ENCODE measurements around the gene CDK8. TPM values are rescaled to one million over a fixed set of nuclear protein-coding genes. Genes with fewer than 3 reads are reported as not detected.

The CDK8 gene
- total and polyA plus RNA-seq, 10 of the 15 experiments (the other 5 are each of a cell fraction or from before 2014, with no cell fraction given), result 8.6 to 23.5 (median 12.5) TPM

DNA sequence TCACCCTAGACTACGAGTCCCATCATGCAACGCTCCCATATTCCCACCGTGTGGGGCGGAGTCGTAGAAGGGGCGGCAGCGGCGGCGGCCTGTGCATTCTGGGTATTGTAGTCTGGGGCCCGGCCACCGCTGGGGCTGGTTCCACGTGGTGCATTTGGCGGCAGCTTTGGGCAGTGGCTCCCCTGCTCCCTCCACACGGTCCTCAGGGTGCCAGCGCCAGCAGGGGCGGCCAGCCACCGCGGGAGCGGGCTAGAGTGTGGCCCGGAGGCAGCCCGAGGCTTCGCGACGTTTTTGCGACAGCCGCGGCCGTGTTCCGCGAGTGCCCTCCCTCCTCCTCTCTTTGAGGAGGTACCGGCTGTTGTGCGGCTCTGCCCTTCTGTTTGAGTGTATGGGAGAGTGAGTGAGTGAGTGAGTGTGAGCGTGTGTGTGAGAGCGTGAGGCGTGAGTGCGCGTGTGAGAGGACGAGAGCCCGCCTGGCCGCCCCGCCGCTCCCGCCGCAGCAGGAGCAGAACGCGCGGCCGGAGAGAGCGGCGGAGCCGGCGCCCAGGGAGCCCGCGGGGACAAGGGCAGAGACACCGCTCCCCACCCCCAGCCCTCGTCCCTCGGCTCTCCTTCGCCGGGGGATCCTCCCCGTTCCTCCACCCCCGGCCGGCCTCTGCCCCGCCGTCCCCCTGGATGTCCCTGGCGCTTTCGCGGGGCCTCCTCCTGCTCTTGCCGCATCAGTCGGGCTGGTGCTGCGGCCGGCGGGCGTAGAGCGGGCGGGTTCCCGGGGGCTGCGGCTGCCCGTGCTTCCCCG lies at the start of gene CDK8 (continued):
- TF ChIP-seq MTA2 (IDR thresholded peaks at IDR 0.05; ENCODE audit: low read depth) (no peak), SUPT20H (IDR thresholded peaks at IDR 0.05; ENCODE audit: borderline replicate concordance, control insufficient read depth, low read depth, low read length) (no peak), ZNF622 (IDR thresholded peaks at IDR 0.05) (no peak), SP1 (IDR thresholded peaks at IDR 0.05; ENCODE audit: low read depth, low read length) (peak; percentile 80), FOXK2 (IDR thresholded peaks at IDR 0.05) (no peak), CBX5 (IDR thresholded peaks at IDR 0.05; ENCODE audit: low read depth) (no peak), TARDBP (IDR thresholded peaks at IDR 0.05; ENCODE audit: borderline replicate concordance) (peak; percentile 94), CBFB (IDR thresholded peaks at IDR 0.05; ENCODE audit: low read depth) (0 out of 2 replicates have a peak, but pooled peaks have one; percentile 12)
- TF ChIP-seq, protein P1, sequence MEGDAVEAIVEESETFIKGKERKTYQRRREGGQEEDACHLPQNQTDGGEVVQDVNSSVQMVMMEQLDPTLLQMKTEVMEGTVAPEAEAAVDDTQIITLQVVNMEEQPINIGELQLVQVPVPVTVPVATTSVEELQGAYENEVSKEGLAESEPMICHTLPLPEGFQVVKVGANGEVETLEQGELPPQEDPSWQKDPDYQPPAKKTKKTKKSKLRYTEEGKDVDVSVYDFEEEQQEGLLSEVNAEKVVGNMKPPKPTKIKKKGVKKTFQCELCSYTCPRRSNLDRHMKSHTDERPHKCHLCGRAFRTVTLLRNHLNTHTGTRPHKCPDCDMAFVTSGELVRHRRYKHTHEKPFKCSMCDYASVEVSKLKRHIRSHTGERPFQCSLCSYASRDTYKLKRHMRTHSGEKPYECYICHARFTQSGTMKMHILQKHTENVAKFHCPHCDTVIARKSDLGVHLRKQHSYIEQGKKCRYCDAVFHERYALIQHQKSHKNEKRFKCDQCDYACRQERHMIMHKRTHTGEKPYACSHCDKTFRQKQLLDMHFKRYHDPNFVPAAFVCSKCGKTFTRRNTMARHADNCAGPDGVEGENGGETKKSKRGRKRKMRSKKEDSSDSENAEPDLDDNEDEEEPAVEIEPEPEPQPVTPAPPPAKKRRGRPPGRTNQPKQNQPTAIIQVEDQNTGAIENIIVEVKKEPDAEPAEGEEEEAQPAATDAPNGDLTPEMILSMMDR (IDR thresholded peaks at IDR 0.05 in 2 of 3, conservative IDR thresholded peaks at IDR 0.05 in 1 of 3; ENCODE audit: control insufficient read depth in 2 of 3, extremely low read depth in 1 of 3, insufficient read depth in 1 of 3, low read depth in 3 of 3, low read length in 3 of 3), result no peak

DNA sequence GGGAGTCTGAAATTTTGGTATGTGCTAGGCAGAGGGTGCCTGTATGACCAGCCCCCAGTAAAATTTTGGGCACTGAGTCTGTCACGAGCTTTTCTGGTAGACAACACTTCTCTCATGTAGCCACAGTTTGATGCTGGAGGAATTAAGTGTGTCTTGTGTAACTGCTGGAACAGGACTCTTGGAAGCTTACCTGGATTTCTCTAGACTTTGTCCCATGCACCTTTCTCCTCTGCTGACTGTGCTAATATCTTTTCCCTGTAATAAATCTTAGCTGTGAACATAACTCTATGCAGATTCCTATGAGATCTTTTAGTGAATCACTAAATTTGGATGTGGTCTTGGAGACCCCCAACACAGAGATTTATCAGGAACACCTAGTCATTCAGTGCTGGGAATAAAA lies 45.6 kb upstream of the CDK8 start:
- intact Hi-C loops (cut with micrococcal nuclease; ENCODE audit: unreplicated experiment), result no loop called here
- in situ Hi-C loops (cut with MboI), result no loop called here
- TF ChIP-seq ZBED1 (IDR thresholded peaks at IDR 0.05; ENCODE audit: borderline replicate concordance) (no peak), ATF7 (IDR thresholded peaks at IDR 0.05; ENCODE audit: low read depth) (no peak), SMC3 (IDR thresholded peaks at IDR 0.05; ENCODE audit: borderline replicate concordance, low read length) (no peak), RELA (IDR thresholded peaks at IDR 0.05; ENCODE audit: borderline replicate concordance, partially characterized antibody) (no peak)
- TF ChIP-seq, protein P2, sequence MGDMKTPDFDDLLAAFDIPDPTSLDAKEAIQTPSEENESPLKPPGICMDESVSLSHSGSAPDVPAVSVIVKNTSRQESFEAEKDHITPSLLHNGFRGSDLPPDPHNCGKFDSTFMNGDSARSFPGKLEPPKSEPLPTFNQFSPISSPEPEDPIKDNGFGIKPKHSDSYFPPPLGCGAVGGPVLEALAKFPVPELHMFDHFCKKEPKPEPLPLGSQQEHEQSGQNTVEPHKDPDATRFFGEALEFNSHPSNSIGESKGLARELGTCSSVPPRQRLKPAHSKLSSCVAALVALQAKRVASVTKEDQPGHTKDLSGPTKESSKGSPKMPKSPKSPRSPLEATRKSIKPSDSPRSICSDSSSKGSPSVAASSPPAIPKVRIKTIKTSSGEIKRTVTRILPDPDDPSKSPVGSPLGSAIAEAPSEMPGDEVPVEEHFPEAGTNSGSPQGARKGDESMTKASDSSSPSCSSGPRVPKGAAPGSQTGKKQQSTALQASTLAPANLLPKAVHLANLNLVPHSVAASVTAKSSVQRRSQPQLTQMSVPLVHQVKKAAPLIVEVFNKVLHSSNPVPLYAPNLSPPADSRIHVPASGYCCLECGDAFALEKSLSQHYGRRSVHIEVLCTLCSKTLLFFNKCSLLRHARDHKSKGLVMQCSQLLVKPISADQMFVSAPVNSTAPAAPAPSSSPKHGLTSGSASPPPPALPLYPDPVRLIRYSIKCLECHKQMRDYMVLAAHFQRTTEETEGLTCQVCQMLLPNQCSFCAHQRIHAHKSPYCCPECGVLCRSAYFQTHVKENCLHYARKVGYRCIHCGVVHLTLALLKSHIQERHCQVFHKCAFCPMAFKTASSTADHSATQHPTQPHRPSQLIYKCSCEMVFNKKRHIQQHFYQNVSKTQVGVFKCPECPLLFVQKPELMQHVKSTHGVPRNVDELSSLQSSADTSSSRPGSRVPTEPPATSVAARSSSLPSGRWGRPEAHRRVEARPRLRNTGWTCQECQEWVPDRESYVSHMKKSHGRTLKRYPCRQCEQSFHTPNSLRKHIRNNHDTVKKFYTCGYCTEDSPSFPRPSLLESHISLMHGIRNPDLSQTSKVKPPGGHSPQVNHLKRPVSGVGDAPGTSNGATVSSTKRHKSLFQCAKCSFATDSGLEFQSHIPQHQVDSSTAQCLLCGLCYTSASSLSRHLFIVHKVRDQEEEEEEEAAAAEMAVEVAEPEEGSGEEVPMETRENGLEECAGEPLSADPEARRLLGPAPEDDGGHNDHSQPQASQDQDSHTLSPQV (IDR thresholded peaks at IDR 0.05), result no peak

More for the DNA sequence above, 45.6 kb upstream of the CDK8 start:
- Histone ChIP-seq H3K9me3 (replicated peaks; ENCODE audit: control insufficient read depth, insufficient read depth, low read length) (no peaks in the 10 kb centered on the region), H3K4me3 (no peak overlapping the region), H3K9ac (ENCODE audit: control insufficient read depth, insufficient read depth, low read length) (no peak overlapping the region), H4K20me1 (ENCODE audit: control insufficient read depth, insufficient read depth) (no peaks in the 10 kb centered on the region), H2AFZ (ENCODE audit: control insufficient read depth, low read depth, low read length) (no peak overlapping the region), H3K79me2 (ENCODE audit: control insufficient read depth, insufficient read depth, low read length) (no peaks in the 10 kb centered on the region), H3K27ac (ENCODE audit: control insufficient read depth, insufficient read depth) (no peak overlapping the region), H3K27me3 (replicated peaks in 1 of 2; ENCODE audit: control insufficient read depth in 2 of 2, insufficient read depth in 2 of 2, low read length in 1 of 2) (no peaks in the 10 kb centered on the region), H3K4me2 (ENCODE audit: control insufficient read depth, insufficient read depth) (no peak overlapping the region), H3K36me3 (ENCODE audit: control insufficient read depth in 2 of 2, insufficient read depth in 2 of 2, low read length in 1 of 2) (peaks cover 0 to 6% of the 10 kb centered on the region in 2 experiments; a peak in 2 of 4 replicates), H3K4me1 (ENCODE audit: control insufficient read depth, insufficient read depth, low read length) (no peaks in the 10 kb centered on the region)
- BruUV-seq (replicated peaks), result no TSS peak
- WGBS (ENCODE audit: insufficient coverage, insufficient replicate concordance, low lambda C conversion rate, missing lambda C conversion rate), result 94% methylated on average over 1 of the region's 1 CpG
- ATAC-seq (no peak), DNase-seq (ENCODE audit: low read depth, low spot score) (no peak), FAIRE-seq (no peak)
- ChIA-PET SMC1A (ENCODE audit: uncharacterized antibody, unreplicated experiment) (no interaction called here), CTCF (no interaction called here), RAD21 (ENCODE audit: unreplicated experiment) (no interaction called here), POLR2A (no interaction called here)

All from GM12878 (cell line).